Neural cell (in vitro differentiated cells): Measurements from ENCODE around the gene DIP2C. TPM values are rescaled to one million over a fixed set of nuclear protein-coding genes. Genes with fewer than 3 reads are reported as not detected.
"Not testable (repeated sequence)": the region's sequence is repeated elsewhere in the genome, so short reads cannot be mapped to it uniquely, and the experiment has no call there.

Experiments
- H2AFZ ChIP-seq: fragments of 200-600, 300-800 bp; sonication (generic), shearing (Covaris generic); 2 replicates; pipeline ENCODE4 v1.6.0; 2014; ENCODE audit warnings: low read depth, mild to moderate bottlenecking, antibody characterized with exemption, low read length, moderate library complexity
- H3F3A ChIP-seq: fragments of 200-600 bp; shearing (Covaris generic); 2 replicates; pipeline ENCODE4 v1.6.1; 2016; ENCODE audit warnings: mild to moderate bottlenecking, moderate library complexity, mixed read lengths, antibody characterized with exemption, low read length; ENCODE audit not compliant: insufficient read depth, poor library complexity, severe bottlenecking
- H3K27ac ChIP-seq: fragments of 200-600, 300-800 bp; sonication (generic), shearing (Covaris generic); 2 replicates; pipeline ENCODE4 v1.5.1; 2014; ENCODE audit warnings: mild to moderate bottlenecking, low read length, moderate library complexity
- H3K27me3 ChIP-seq: fragments of 300-800, 200-600 bp; sonication (generic), shearing (Covaris generic); 2 replicates; pipeline ENCODE4 v1.6.0; 2014; ENCODE audit warnings: mild to moderate bottlenecking, low read depth, low read length, moderate library complexity; ENCODE audit not compliant: insufficient read depth
- H3K36me3 ChIP-seq: fragments of 300-800, 200-600 bp; sonication (generic), shearing (Covaris generic); 2 replicates; pipeline ENCODE4 v1.5.1; 2014; ENCODE audit warnings: mild to moderate bottlenecking, antibody characterized with exemption, low read length, moderate library complexity; ENCODE audit not compliant: insufficient read depth
- H3K4me2 ChIP-seq: fragments of 300-800, 200-600 bp; sonication (generic), shearing (Covaris generic); 2 replicates; pipeline ENCODE4 v1.6.0; 2014; ENCODE audit warnings: mild to moderate bottlenecking, low read length
- H3K4me3 ChIP-seq: fragments of 300-800, 200-600 bp; sonication (generic), shearing (Covaris generic); 2 replicates; pipeline ENCODE4 v1.5.1; 2014; ENCODE audit warnings: mild to moderate bottlenecking, low read length, moderate library complexity
- H3K79me2 ChIP-seq: fragments of 200-600 bp; shearing (Covaris generic); replicated peaks from 2 replicates; pipeline ENCODE4 v1.6.0; 2014; ENCODE audit warnings: mild to moderate bottlenecking, low read length, moderate library complexity; ENCODE audit not compliant: insufficient read depth
- H3K9ac ChIP-seq: fragments of 300-800, 200-600 bp; sonication (generic), shearing (Covaris generic); 2 replicates; pipeline ENCODE4 v1.6.1; 2016; ENCODE audit warnings: mild to moderate bottlenecking, low read length, mixed read lengths
- H3K9me2 ChIP-seq: fragments of 200-600 bp; shearing (Covaris generic); 2 replicates; pipeline ENCODE4 v1.6.1; 2016; ENCODE audit warnings: mild to moderate bottlenecking, low read length, mixed read lengths; ENCODE audit not compliant: insufficient read depth
- H3K9me3 ChIP-seq: fragments of 200-600, 300-800 bp; sonication (generic), shearing (Covaris generic); 2 replicates; pipeline ENCODE4 v1.6.1; 2016; ENCODE audit warnings: mild to moderate bottlenecking, mixed run types, low read length, moderate library complexity, mixed read lengths
- H4K20me1 ChIP-seq: fragments of 200-600 bp; shearing (Covaris generic); 2 replicates; pipeline ENCODE4 v1.6.1; 2016; ENCODE audit warnings: mild to moderate bottlenecking, mixed run types; ENCODE audit not compliant: insufficient read depth
- CTCF ChIP-seq: fragments of 450-650 bp; IDR thresholded peaks from 2 replicates; pipeline ENCODE4 v1.5.1; 2014; ENCODE audit warnings: antibody characterized with exemption, mild to moderate bottlenecking, moderate library complexity; ENCODE audit not compliant: poor library complexity, severe bottlenecking
- EP300 ChIP-seq: fragments of 450-650 bp; conservative IDR thresholded peaks from 2 replicates; pipeline ENCODE4 v1.6.1; 2014; ENCODE audit warnings: antibody characterized with exemption, mild to moderate bottlenecking, moderate library complexity; ENCODE audit not compliant: poor library complexity, severe bottlenecking
- EZH2 ChIP-seq: fragments of 200-600, 300-800 bp; shearing (Covaris generic), sonication (generic); IDR thresholded peaks from 2 replicates; pipeline ENCODE4 v1.6.1; 2014; ENCODE audit warnings: antibody characterized with exemption, low read length, borderline replicate concordance, mild to moderate bottlenecking; ENCODE audit not compliant: insufficient read depth, poor library complexity, severe bottlenecking
- MXI1 ChIP-seq: fragments of 450-650 bp; conservative IDR thresholded peaks from 2 replicates; pipeline ENCODE4 v1.6.1; 2014; ENCODE audit warnings: antibody characterized with exemption, mild to moderate bottlenecking; ENCODE audit not compliant: poor library complexity, severe bottlenecking
- POLR2AphosphoS5 ChIP-seq: IDR thresholded peaks from 2 replicates; pipeline ENCODE4 v1.6.1; 2012
- RAD21 ChIP-seq: fragments of 450-650 bp; conservative IDR thresholded peaks from 2 replicates; pipeline ENCODE4 v1.6.1; 2014; ENCODE audit warnings: antibody characterized with exemption, mild to moderate bottlenecking, moderate library complexity
- REST ChIP-seq: IDR thresholded peaks from 2 replicates; pipeline ENCODE4 v1.6.1; 2012; ENCODE audit warnings: borderline replicate concordance
- SMC3 ChIP-seq: fragments of 450-650 bp; conservative IDR thresholded peaks from 2 replicates; pipeline ENCODE4 v1.6.1; 2014; ENCODE audit warnings: antibody characterized with exemption, mild to moderate bottlenecking, moderate library complexity; ENCODE audit not compliant: poor library complexity
- TAF1 ChIP-seq: IDR thresholded peaks from 2 replicates; pipeline ENCODE4 v1.6.1; 2012; ENCODE audit warnings: low read depth
- polyA plus RNA-seq: library from polyadenylated mRNA; depleted of rRNA; stranded (reverse); fragments of >200 nt; gene quantifications from 2 replicates; pipeline ENCODE4 v1.2.3, GENCODE V29; 2014

Gene DIP2C
- polyA plus RNA-seq, 1 donor from 2014 or later, result 24.1 TPM

- Histone ChIP-seq H3K4me3 (no peak overlapping the region), H3K36me3 (peaks cover 4% of the 10 kb centered on the region), H3F3A (no peaks in the 10 kb centered on the region), H3K9me3 (no peaks in the 10 kb centered on the region), H3K27me3 (no peaks in the 10 kb centered on the region), H2AFZ (no peak overlapping the region), H3K9me2 (no peaks in the 10 kb centered on the region), H3K27ac (no peak overlapping the region), H4K20me1 (no peaks in the 10 kb centered on the region), H3K79me2 (no peaks in the 10 kb centered on the region), H3K4me2 (no peak overlapping the region), H3K9ac (no peak overlapping the region)
- no peak for TF ChIP-seq MXI1
- no peak for TF ChIP-seq POLR2AphosphoS5
- TF ChIP-seq RAD21, result no peak
- TF ChIP-seq EP300, result no peak
- no peak for TF ChIP-seq SMC3
- no peak for TF ChIP-seq REST
- TF ChIP-seq EZH2, result no peak
- no peak for TF ChIP-seq TAF1
- no peak for TF ChIP-seq CTCF
These were observed 387.9 kb downstream of the DIP2C start for GRCh38 chr10:301536-301935.

DNA sequence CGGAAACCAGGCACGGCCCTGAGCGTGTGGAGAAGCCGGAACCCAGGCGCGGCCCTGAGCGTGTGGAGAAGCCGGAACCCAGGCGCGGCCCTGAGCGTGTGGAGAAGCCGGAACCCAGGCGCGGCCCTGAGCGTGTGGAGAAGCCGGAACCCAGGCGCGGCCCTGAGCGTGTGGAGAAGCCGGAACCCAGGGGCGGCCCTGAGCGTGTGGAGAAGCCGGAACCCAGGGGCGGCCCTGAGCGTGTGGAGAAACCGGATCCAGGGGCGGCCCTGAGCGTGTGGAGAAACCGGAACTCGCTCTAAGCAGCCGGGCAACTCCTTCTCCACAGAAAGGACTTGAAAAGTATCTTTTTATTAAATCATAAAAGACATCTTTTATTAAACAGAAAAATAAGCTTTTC is 388.9 kb downstream of the DIP2C start:
- not testable (repeated sequence) for H3F3A ChIP-seq, H3K9me3 ChIP-seq, H3K36me3 ChIP-seq, H3K27me3 ChIP-seq, H3K79me2 ChIP-seq, H3K4me2 ChIP-seq, H3K4me3 ChIP-seq, H3K9me2 ChIP-seq, H3K27ac ChIP-seq, H3K9ac ChIP-seq, H4K20me1 ChIP-seq, H2AFZ ChIP-seq

DNA sequence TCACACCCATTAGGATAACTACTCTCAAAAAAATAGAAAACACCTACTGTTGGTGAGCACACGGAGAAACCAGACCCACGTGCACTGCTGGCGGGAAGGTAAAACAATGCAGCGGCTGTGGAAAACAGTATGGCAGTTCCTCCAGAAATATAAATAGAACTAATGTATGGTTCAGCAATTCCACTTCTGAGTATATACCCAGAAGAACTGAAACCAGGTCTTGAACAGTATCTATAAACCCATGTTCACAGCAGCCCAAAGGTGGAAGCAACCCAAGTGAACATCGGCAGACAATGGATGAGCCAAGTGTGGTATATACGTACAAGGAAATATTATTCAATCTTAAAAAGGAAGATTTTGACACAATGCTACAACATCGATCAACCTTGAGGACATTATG is 389.5 kb downstream of the DIP2C start:
- TF ChIP-seq EP300 (no peak), SMC3 (no peak), POLR2AphosphoS5 (no peak), RAD21 (no peak), EZH2 (no peak), CTCF (no peak), MXI1 (no peak), TAF1 (no peak), REST (no peak)
- Histone ChIP-seq H3K9me3 (no peaks in the 10 kb centered on the region), H3K27ac (no peak overlapping the region), H3K79me2 (no peaks in the 10 kb centered on the region), H2AFZ (no peak overlapping the region), H3K9me2 (no peaks in the 10 kb centered on the region), H4K20me1 (no peaks in the 10 kb centered on the region), H3K27me3 (no peaks in the 10 kb centered on the region), H3K4me2 (no peak overlapping the region), H3K4me3 (no peak overlapping the region), H3K36me3 (peaks cover 3% of the 10 kb centered on the region), H3F3A (no peaks in the 10 kb centered on the region), H3K9ac (no peak overlapping the region)
